HepG2 (cell line): ENCODE results near the gene CDC26.

Experiments
- BATF2 ChIP-seq: sonication (generic); formaldehyde crosslinking; IDR thresholded peaks from 2 replicates; pipeline ENCODE4 v1.8.0; 2022; ENCODE audit warnings: mild to moderate bottlenecking, missing genetic modification reagents, moderate library complexity
- CHD4 ChIP-seq: fragments of 200-600 bp; sonication (generic); IDR thresholded peaks from 2 replicates; pipeline ENCODE4 v1.7.0; 2017; ENCODE audit warnings: mild to moderate bottlenecking, low read length, borderline replicate concordance
- EZH2 ChIP-seq: conservative IDR thresholded peaks from 2 replicates; pipeline ENCODE4 v1.6.1; 2012; ENCODE audit warnings: mild to moderate bottlenecking, low read depth, low read length, moderate library complexity
- HDAC6 ChIP-seq: fragments of 200-600 bp; sonication (generic); IDR thresholded peaks from 2 replicates; pipeline ENCODE4 v1.7.0; 2017; ENCODE audit warnings: mild to moderate bottlenecking, antibody characterized with exemption, low read length, low read depth
- HOXA7 ChIP-seq: sonication (generic); formaldehyde crosslinking; IDR thresholded peaks from 2 replicates; pipeline ENCODE4 v1.8.1; 2022; ENCODE audit warnings: mild to moderate bottlenecking, missing genetic modification reagents, moderate library complexity
- IKZF1 ChIP-seq: fragments of 450-650 bp; IDR thresholded peaks from 2 replicates; pipeline ENCODE4 v1.7.1; 2016
- MAZ ChIP-seq, 2 experiments: sonication (generic) in 1 of 2; formaldehyde crosslinking in 1 of 2; IDR thresholded peaks; 2 replicates each; pipeline versions ENCODE4 v1.5.0 to v1.6.1; 2012 to 2020; ENCODE audit warnings: low read depth in 2 of 2, mild to moderate bottlenecking in 2 of 2, borderline replicate concordance in 1 of 2, improper control_type of control experiment in 1 of 2, low read length in 1 of 2, missing genetic modification reagents in 1 of 2, moderate library complexity in 1 of 2
- POLR2AphosphoS2 ChIP-seq: IDR thresholded peaks from 2 replicates; pipeline ENCODE4 v1.6.1; 2011; ENCODE audit warnings: low read depth, low read length, improper control_type of control experiment
- SIN3A ChIP-seq: IDR thresholded peaks from 2 replicates; pipeline ENCODE4 v1.6.1; 2011; ENCODE audit warnings: low read depth, mild to moderate bottlenecking, control low read depth, low read length, borderline replicate concordance
- SP5 ChIP-seq: IDR thresholded peaks from 2 replicates; pipeline ENCODE4 v1.6.1; 2016; ENCODE audit warnings: low read depth, borderline replicate concordance
- ZNF597 ChIP-seq: sonication (generic); formaldehyde crosslinking; IDR thresholded peaks from 2 replicates; pipeline ENCODE4 v1.5.0; 2020; ENCODE audit warnings: missing genetic modification reagents
- ZNF724P ChIP-seq: sonication (generic); formaldehyde crosslinking; IDR thresholded peaks from 2 replicates; pipeline ENCODE4 v1.8.0; 2022; ENCODE audit warnings: missing genetic modification reagents, borderline replicate concordance
- TF ChIP-seq, protein P1 (sequence below): IDR thresholded peaks from 2 replicates; pipeline ENCODE4 v1.6.1; 2016; ENCODE audit warnings: missing compliant biosample characterization, missing genetic modification reagents, borderline replicate concordance
- TF ChIP-seq, protein P2 (sequence below): sonication (generic); formaldehyde crosslinking; IDR thresholded peaks from 2 replicates; pipeline ENCODE4 v1.5.0; 2020; ENCODE audit warnings: mild to moderate bottlenecking, missing genetic modification reagents

DNA sequence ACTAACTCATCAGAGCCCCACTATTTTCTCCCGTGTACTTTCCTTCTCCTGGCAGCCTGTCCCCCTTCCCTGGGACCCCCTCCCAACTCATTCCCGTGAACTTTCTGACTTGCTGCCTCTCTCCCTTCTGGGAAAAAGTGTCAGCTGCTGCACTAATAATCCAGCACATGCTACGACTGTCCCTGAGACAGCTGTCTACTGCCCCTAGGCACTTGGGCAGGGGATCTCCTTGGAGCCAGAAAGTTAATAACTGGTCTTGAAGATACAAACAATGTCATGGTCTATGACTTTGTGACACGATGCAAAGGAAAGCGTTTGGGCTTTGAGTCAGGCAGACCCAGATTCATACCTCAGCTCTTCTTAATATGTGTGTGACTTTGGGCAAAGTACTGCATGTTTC, 37.9 kb upstream of the CDC26 start:
- TF ChIP-seq SIN3A (no peak), MAZ (IDR thresholded peaks at IDR 0.05; ENCODE audit: borderline replicate concordance, low read depth, low read length) (no peak), MAZ (CRISPR knock-in tag; IDR thresholded peaks at IDR 0.05; ENCODE audit: low read depth) (no peak), HOXA7 (CRISPR knock-in tag) (no peak), BATF2 (CRISPR knock-in tag) (no peak), HDAC6 (no peak), SP5 (CRISPR knock-in tag) (no peak), EZH2 (no peak), ZNF597 (CRISPR knock-in tag) (no peak), IKZF1 (no peak), CHD4 (no peak), ZNF724P (CRISPR knock-in tag) (no peak), POLR2AphosphoS2 (no peak)
- TF ChIP-seq, protein P1, sequence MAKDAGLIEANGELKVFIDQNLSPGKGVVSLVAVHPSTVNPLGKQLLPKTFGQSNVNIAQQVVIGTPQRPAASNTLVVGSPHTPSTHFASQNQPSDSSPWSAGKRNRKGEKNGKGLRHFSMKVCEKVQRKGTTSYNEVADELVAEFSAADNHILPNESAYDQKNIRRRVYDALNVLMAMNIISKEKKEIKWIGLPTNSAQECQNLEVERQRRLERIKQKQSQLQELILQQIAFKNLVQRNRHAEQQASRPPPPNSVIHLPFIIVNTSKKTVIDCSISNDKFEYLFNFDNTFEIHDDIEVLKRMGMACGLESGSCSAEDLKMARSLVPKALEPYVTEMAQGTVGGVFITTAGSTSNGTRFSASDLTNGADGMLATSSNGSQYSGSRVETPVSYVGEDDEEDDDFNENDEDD (CRISPR knock-in tag) = no peak
- TF ChIP-seq, protein P2, sequence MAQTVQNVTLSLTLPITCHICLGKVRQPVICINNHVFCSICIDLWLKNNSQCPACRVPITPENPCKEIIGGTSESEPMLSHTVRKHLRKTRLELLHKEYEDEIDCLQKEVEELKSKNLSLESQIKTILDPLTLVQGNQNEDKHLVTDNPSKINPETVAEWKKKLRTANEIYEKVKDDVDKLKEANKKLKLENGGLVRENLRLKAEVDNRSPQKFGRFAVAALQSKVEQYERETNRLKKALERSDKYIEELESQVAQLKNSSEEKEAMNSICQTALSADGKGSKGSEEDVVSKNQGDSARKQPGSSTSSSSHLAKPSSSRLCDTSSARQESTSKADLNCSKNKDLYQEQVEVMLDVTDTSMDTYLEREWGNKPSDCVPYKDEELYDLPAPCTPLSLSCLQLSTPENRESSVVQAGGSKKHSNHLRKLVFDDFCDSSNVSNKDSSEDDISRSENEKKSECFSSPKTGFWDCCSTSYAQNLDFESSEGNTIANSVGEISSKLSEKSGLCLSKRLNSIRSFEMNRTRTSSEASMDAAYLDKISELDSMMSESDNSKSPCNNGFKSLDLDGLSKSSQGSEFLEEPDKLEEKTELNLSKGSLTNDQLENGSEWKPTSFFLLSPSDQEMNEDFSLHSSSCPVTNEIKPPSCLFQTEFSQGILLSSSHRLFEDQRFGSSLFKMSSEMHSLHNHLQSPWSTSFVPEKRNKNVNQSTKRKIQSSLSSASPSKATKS = no peak
